ENCODE results near the gene NPIPB4. TPM values are rescaled to one million over a fixed set of nuclear protein-coding genes. Genes with fewer than 3 reads are reported as not detected.
A peak's percentile ranks its signal among the peaks of the same experiment; 100 is the strongest.
"Not testable (repeated sequence)": the region's sequence is repeated elsewhere in the genome, so short reads cannot be mapped to it uniquely, and the experiment has no call there.

Gene NPIPB4
- total RNA-seq = 32.6 TPM
- long read RNA-seq, partial matches to known transcripts = 0 of 2 reads
- long read RNA-seq, other reads (novel, unspliced or antisense) = 2 of 2 reads

- ATAC-seq (ENCODE audit: poor library complexity); DNase-seq; intact Hi-C loops (cut with DNase I): not testable (repeated sequence)
Observed at GRCh38 chr16:21857656-21858055, at the start of gene NPIPB4. NPIPB4 (minus strand) TSS chr16:21857756; CDS start chr16:21857378, 378 bp downstream.

- DNase-seq; ATAC-seq (ENCODE audit: poor library complexity); intact Hi-C loops (cut with DNase I): not testable (repeated sequence)
Observed at GRCh38 chr16:21898998-21899397, 41.4 kb upstream of the NPIPB4 start.

DNA sequence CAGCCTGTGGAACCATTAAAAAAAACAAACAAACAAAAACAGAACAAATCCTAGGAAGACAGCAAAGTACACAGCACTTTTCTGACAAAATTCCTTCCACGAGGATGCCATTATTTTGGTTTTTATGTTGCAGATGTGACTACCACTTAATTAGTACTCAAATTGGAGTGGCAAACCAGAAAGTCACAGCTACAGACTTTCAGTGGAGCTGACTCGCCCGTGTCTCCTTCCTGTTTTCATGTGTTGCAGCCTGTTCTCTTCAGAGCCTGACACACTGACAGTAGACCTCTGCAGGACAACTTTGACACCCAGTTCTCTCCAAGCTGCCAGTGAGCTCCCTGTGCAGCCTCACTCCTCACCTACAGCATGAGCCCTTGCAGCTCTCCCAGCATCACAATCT is 24.4 kb upstream of the NPIPB4 start:
- ATAC-seq (ENCODE audit: poor library complexity); intact Hi-C loops (cut with DNase I): not testable (repeated sequence)
- peak; percentile 29 for DNase-seq

DNA sequence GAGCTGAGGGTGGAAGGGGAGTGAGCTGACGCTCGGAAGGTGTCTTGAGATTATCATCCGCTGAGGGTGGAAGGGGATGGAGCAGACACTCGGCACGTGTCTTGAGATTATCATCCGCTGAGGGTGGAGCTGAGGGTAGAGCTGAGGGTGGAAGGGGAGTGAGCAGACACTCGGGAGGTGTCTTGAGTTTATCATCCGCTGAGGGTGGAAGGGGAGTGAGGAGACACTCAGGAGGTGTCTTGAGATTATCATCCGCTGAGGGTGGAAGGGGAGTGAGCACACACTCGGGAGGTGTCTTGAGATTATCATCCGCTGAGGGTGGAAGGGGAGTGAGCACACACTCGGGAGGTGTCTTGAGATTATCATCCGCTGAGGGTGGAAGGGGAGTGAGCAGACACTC is 20.4 kb downstream of the NPIPB4 start:
- not testable (repeated sequence) for DNase-seq

GRCh38 chr16:21836334-21836733 is 21.2 kb downstream of the NPIPB4 start:
- DNase-seq; intact Hi-C loops (cut with DNase I): not testable (repeated sequence)

More for the DNA sequence above, 20.4 kb downstream of the NPIPB4 start:
- ATAC-seq (ENCODE audit: poor library complexity); intact Hi-C loops (cut with DNase I): not testable (repeated sequence)

GRCh38 chr16:21835747-21836146 is 21.8 kb downstream of the NPIPB4 start:
- intact Hi-C loops (cut with DNase I); ATAC-seq (ENCODE audit: poor library complexity); DNase-seq: not testable (repeated sequence)

More at GRCh38 chr16:21836334-21836733, 21.2 kb downstream of the NPIPB4 start:
- ATAC-seq (ENCODE audit: poor library complexity) = not testable (repeated sequence)

DNA sequence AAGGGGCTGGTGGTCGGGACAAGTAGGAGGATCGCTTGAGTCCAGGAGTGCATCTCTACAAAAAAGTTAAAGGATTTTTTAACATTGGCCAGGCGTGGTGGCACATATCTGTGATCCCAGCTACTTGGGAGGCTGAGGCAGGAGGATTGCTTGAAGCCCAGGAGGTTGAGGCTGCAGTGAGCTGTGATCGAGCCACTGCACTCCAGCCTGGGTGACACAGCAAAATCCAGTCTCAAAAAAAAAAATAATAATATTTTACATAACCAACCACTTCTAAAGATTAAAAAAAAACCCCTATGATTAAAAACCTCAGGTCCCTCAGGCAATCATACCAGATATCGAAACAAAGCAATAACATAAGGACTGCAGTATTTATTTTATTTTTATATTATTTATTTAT is 23.3 kb downstream of the NPIPB4 start:
- ATAC-seq (ENCODE audit: poor library complexity); intact Hi-C loops (cut with DNase I); DNase-seq: not testable (repeated sequence)

DNA sequence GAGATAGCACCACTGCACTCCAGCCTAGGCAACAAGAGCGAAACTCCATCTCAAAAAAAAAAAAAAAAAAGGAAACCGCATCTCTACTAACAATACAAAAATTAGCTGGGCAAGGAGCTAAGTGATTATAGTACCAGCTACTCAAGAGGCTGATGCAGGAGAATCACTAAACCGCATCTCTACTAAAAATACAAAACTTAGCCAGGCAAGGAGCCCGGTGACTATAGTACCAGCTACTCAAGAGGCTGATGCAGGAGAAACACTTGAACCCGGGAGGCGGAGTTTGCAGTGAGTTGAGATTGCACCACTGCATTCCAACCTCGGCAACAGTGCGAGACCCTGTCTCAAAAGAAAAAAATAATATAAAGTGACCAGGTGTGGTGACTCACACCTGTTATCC is 27.6 kb downstream of the NPIPB4 start:
- ATAC-seq (ENCODE audit: poor library complexity); intact Hi-C loops (cut with DNase I); DNase-seq: not testable (repeated sequence)

DNA sequence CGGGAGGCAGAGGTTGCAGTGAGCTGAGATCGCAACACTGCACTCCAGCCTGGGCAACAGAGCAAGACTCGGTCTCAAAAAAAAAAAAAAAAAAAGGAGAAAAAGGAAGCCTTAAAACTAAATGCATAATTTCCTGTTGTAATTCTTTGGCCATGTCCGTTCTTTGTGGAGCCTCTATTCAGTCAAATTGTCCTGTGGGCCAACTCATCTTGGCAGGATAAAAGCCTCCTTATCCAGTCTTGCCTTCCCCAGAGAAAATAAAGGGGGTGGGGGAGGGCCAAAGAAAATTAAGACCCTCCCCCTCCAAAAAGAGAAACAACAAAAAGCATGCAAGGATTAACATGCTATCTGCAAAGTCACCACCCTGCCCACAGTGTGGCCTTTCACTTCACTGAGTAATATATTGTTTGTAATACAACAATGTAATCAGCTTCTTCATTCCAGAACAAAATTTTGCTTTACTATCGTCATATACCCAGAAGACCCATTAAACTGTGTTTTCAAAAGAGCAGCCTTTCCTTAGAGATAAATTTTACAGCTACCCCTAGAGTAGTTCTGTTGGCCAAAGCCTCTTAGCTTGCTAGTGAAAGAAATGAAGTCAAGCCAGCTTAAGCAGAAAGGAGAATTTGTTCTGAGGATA is 31.4 kb downstream of the NPIPB4 start:
- intact Hi-C loops (cut with DNase I); DNase-seq: not testable (repeated sequence)
- ATAC-seq (ENCODE audit: poor library complexity) = peak; percentile 81

GRCh38 chr16:21825526-21825925 is 32.0 kb downstream of the NPIPB4 start:
- DNase-seq; intact Hi-C loops (cut with DNase I); ATAC-seq (ENCODE audit: poor library complexity): not testable (repeated sequence)

DNA sequence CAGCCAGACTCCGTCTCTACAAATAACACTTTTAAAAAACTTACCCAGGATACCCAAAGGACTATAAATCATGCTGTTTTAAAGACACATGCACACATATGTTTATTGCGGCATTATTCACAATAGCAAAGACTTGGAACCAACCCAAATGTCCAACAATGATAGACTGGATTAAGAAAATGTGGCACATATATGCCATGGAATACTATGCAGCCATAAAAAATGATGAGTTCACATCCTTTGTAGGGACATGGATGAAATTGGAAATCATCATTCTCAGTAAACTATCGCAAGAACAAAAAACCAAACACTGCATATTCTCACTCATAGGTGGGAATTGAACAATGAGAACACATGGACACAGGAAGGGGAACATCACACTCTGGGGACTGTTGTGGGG is 34.3 kb downstream of the NPIPB4 start:
- DNase-seq; intact Hi-C loops (cut with DNase I); ATAC-seq (ENCODE audit: poor library complexity): not testable (repeated sequence)

DNA sequence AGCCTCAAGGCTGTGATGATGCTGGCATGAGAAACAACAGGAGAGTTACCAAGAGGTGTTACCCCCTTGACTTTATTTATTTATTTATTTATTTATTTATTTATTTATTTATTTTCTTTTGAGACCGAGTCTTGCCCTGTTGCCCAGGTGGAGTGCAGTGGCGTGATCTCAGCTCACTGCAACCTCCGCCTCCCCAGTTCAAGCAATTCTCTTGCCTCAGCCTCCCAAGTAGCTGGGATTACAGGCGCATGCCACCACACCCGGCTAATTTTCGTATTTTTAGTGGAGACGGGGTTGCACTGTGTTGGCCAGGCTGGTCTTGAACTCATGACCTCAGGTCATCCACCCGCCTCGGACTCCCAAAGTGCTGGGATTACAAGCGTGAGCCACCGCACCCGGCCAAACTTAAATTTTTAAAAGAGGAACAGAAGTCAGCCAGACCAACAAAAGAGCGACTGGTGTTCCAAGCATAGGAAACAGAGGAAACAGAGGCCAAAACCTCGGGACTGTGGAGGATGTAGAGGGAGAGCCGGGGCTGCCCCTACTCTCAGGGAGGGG is 36.6 kb downstream of the NPIPB4 start:
- DNase-seq; intact Hi-C loops (cut with DNase I); ATAC-seq (ENCODE audit: poor library complexity): not testable (repeated sequence)

GRCh38 chr16:21820028-21820907 is 37.3 kb downstream of the NPIPB4 start:
- DNase-seq = peak; percentile 86
- ATAC-seq (ENCODE audit: poor library complexity) = peak; percentile 99
- intact Hi-C loops (cut with DNase I) = not testable (repeated sequence)

DNA sequence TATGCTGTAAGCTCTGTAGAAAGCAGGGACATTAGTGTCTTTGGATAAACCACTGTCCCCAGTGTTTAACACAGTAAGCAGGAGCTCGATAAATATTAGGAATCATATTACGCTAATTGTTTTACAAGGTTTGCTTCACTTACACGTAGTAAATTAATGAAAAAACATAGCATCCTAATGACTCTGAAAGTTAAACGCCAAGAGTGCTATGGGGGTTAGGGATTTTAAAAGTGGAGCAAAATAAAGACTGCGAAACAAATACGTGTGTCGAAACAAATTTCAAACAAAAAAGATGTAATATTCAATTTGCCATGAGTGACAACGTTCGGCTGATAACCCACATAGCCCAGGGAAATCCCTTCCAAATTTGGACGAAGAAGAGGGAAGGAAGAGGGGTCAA is 37.9 kb downstream of the NPIPB4 start:
- intact Hi-C loops (cut with DNase I); ATAC-seq (ENCODE audit: poor library complexity); DNase-seq: not testable (repeated sequence)

DNA sequence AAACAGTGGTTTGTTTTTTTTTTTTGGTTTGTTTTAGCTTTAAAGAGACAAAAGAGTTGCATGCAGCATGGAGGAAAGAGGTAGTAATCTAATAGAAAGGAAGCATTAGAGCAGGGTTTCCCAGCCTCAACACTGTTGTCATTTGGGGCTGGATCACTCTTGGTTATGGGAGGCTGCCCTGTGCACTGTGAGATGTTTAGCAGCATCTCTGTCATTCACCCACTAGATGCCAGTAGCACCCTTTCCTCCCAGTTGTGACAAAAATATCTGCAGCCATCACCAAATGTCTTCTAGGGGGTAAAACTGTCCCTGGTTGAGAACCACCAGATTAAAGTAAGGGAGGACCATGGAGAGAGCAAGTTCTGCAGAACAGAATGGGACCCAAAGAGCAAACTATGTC is 40.5 kb downstream of the NPIPB4 start:
- DNase-seq; ATAC-seq (ENCODE audit: poor library complexity); intact Hi-C loops (cut with DNase I): not testable (repeated sequence)

- intact Hi-C loops (cut with DNase I); ATAC-seq (ENCODE audit: poor library complexity); DNase-seq: not testable (repeated sequence)
Observed at GRCh38 chr16:21815694-21816093, 41.9 kb downstream of the NPIPB4 start.

DNA sequence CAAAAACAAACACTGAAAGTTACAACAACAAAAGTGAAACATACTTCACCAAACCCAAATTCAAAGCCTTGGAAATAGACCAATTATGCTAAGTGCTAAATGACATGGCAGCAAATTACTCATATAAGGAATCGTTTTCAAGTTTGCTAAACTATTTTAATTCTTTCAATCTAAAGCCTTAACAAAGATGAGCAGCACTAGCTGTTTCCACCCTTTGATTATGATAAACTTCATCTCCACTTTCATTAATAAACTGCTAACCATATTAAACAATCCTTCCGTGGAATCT is 55.2 kb downstream of the NPIPB4 start:
- intact Hi-C loops (cut with DNase I); ATAC-seq (ENCODE audit: poor library complexity); DNase-seq: not testable (repeated sequence)

- DNase-seq; intact Hi-C loops (cut with DNase I): not testable (repeated sequence)
- ATAC-seq (ENCODE audit: poor library complexity) = peak; percentile 79
Observed at GRCh38 chr16:21801538-21802374, 55.8 kb downstream of the NPIPB4 start.

Measured in Right ventricle myocardium superior (tissue), 1 donor.